Lung (tissue), 12 donors: ENCODE data around the gene CIART. TPM values are rescaled to one million over a fixed set of nuclear protein-coding genes. Genes with fewer than 3 reads are reported as not detected.

Experiments
- ATAC-seq: fragments of 200-7000 bp; cut with Tn5 transposase; one replicate; pipeline ENCODE4 v1.9.1; 2020; ENCODE audit warnings: moderate number of reproducible peaks; ENCODE audit not compliant: insufficient read depth, low FRiP score
- DNase-seq, 3 donors: peaks; one replicate each; pipeline ENCODE4 v3.0.0-alpha.2; 2013 to 2017
- H3K27ac ChIP-seq, 2 donors: one replicate each; pipeline ENCODE4 v1.5.1; 2013; ENCODE audit warnings: mild to moderate bottlenecking in 2 of 2, moderate library complexity in 2 of 2, control low read depth in 1 of 2, inconsistent platforms in 1 of 2, low read depth in 1 of 2, low read length in 1 of 2
- H3K27me3 ChIP-seq, 3 donors: one replicate each; pipeline ENCODE4 v1.5.1; 2013; ENCODE audit warnings: low read length in 2 of 3; ENCODE audit not compliant: control insufficient read depth in 3 of 3, insufficient read depth in 3 of 3
- H3K36me3 ChIP-seq, 4 donors: one replicate each; pipeline ENCODE4 v1.5.1; 2013; ENCODE audit warnings: low read length in 4 of 4, mild to moderate bottlenecking in 1 of 4, moderate library complexity in 1 of 4; ENCODE audit not compliant: control insufficient read depth in 4 of 4, insufficient read depth in 4 of 4
- H3K4me1 ChIP-seq, 5 donors: one replicate each; pipeline ENCODE4 v1.5.1; 2013; ENCODE audit warnings: low read length in 5 of 5, mild to moderate bottlenecking in 2 of 5, moderate library complexity in 1 of 5; ENCODE audit not compliant: control insufficient read depth in 5 of 5, insufficient read depth in 5 of 5
- H3K4me3 ChIP-seq: one replicate; pipeline ENCODE4 v1.5.1; 2013; ENCODE audit warnings: mild to moderate bottlenecking, control low read depth, moderate library complexity
- H3K9ac ChIP-seq, 2 donors: one replicate each; pipeline ENCODE4 v1.5.1; 2013; ENCODE audit warnings: low read length in 2 of 2, control low read depth in 1 of 2; ENCODE audit not compliant: insufficient read depth in 1 of 2
- H3K9me3 ChIP-seq, 4 donors: one replicate each; pipeline ENCODE4 v1.5.1; 2013; ENCODE audit warnings: low read length in 3 of 4, mild to moderate bottlenecking in 1 of 4, moderate library complexity in 1 of 4; ENCODE audit not compliant: control insufficient read depth in 4 of 4, insufficient read depth in 3 of 4
- WGBS, 2 donors: extraction: QIAGEN DNeasy Blood & Tissue Kit; methylation state at CpG; one replicate each; pipeline ENCODE4 v1.1.7; 2013; 5-methylcytosine and 5-hydroxymethylcytosine counted together
- polyA plus RNA-seq, 2 donors: library from polyadenylated mRNA; stranded (reverse); fragments of 200-250 nt; gene quantifications; one replicate each; pipeline ENCODE4 v1.2.1, GENCODE V29; 2013
- total RNA-seq, 2 donors: library from RNA; depleted of rRNA in 1 of 2; stranded (reverse); fragments of >200 nt in 1 of 2; gene quantifications; one replicate each; pipeline ENCODE4 v1.2.1, GENCODE V29; 2014 to 2021
- TF ChIP-seq, protein P1 (sequence below): IDR thresholded peaks from 2 replicates; pipeline ENCODE4 v1.5.1; 2012; ENCODE audit warnings: mild to moderate bottlenecking; ENCODE audit errors: control extremely low read depth, extremely low read depth
- donor health status: control.
- donor health status: control.
- donor health status: Bipolar disorder and iron deficiency.
- donor health status: healthy.
- donor health status: DM: yes; HTN: yes; CAD: no.

CIART gene
- total and polyA plus RNA-seq, 4 donors = 1.3 to 8.0 (median 4.9) TPM

DNA sequence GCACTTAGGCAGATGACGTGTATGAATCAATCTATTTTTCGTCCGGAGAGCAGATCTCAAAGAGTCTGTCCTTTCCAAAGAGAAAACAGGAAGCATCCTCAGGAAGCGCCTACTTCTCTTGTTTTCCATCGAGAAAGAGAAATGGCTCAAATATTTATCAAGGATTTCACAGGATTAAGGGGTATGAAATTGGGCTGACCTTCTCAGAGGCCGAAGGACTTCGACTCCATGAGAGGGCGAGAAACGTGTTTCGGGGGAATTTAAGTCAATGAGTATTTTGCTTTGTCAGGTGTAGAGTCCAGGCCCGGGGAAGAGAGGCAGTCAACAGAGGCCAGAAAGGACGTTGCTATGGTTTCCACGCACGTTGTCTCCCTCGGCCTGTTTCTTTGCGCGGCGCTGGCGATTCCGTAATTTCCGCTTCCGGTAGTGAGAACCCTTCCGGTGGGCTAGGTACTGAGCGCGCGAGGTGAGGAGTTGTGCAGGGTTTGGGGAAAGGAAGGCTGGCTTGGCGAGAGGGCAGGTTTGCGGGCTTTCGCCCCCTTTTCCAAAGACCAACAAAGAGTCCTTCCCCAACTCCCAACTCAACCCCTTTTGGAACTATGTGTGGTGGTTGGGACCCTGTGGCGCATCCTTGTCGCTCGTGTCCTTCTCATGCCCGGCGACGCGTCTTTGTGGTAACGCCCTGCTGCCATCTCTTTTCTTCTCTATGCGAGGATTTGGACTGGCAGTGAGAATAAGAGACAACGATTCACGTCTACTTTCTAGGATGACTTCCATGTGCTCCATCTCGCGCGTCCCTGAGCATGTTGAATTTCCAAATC is 11.3 kb downstream of the CIART start, which contains the start of gene MRPS21:
MRPS21 (plus strand) TSS at position 429 of the 821 bp plus-strand sequence. CDS start 506 bp downstream, outside the sequence.
- ATAC-seq = peak; percentile 95
- Histone ChIP-seq H3K27ac (peak within 1 kb of the TSS; percentile 75 to 87), H3K4me1 (peaks cover 0 to 7% (median 3%) of the 10 kb centered on the region in 5 donors), H3K36me3 (peaks cover 3 to 10% (median 6%) of the 10 kb centered on the region in 4 donors), H3K4me3 (peak within 1 kb of the TSS; percentile 61), H3K9me3 (no peaks in the 10 kb centered on the region), H3K27me3 (no peaks in the 10 kb centered on the region), H3K9ac (peak within 1 kb of the TSS; percentile 89 to 94)
- 3 to 5% methylated on average over 42 to 43 of the region's 43 CpGs for WGBS, 2 donors
- TF ChIP-seq, protein P1, sequence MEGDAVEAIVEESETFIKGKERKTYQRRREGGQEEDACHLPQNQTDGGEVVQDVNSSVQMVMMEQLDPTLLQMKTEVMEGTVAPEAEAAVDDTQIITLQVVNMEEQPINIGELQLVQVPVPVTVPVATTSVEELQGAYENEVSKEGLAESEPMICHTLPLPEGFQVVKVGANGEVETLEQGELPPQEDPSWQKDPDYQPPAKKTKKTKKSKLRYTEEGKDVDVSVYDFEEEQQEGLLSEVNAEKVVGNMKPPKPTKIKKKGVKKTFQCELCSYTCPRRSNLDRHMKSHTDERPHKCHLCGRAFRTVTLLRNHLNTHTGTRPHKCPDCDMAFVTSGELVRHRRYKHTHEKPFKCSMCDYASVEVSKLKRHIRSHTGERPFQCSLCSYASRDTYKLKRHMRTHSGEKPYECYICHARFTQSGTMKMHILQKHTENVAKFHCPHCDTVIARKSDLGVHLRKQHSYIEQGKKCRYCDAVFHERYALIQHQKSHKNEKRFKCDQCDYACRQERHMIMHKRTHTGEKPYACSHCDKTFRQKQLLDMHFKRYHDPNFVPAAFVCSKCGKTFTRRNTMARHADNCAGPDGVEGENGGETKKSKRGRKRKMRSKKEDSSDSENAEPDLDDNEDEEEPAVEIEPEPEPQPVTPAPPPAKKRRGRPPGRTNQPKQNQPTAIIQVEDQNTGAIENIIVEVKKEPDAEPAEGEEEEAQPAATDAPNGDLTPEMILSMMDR = no peak
- DNase-seq = peak; percentile 96 to 98 (median 97)

DNA sequence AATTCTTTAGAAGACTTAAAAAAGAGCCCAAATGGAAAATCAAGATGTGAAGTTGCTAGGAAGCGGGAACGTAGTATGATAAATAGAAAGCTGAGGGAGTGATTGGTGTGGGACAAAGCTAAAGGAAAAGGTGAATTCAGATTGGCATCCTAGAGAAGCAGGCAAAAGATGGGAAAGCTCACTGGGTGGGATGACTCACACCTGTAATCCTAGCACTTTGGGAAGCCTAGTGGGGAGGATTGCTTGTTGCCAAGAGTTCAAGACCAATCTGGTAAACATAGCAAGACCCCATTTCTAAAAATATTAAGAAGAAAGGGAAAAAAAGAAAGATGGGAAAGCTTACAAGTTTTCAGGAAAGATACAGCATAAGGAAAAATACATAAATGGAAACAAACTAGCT is 13.1 kb downstream of the CIART start:
- no peak overlapping the region for H3K27ac ChIP-seq
- ATAC-seq (no peak), DNase-seq (no peak)
- no peaks in the 10 kb centered on the region for H3K9me3 ChIP-seq
- TF ChIP-seq, protein P1 = no peak
- no peaks in the 10 kb centered on the region for H3K27me3 ChIP-seq
- 100% methylated on average over 2 of the region's 2 CpGs for WGBS, 2 donors
- peaks cover 5 to 10% (median 7%) of the 10 kb centered on the region in 4 donors for H3K36me3 ChIP-seq
- H3K9ac ChIP-seq = no peak overlapping the region
- peaks cover 0 to 7% (median 3%) of the 10 kb centered on the region in 5 donors for H3K4me1 ChIP-seq
- no peak overlapping the region for H3K4me3 ChIP-seq

DNA sequence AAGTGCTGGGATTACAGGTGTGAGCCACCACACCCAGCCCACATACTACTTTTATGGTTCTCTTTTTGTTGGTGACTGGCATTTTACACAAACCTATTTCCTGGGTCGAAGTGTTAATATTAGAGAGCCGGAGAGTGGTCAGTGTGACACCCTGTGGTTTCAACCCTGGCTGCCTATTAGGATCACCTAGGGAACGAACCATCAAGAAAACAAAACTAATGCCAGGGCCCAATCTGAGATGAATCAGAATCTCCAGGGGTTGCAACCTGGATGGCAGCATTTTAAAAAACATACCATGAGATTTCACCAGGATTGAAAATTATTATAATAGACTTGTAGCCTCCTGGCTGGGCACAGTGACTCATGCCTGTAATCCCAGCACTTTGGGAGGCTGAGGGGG is 17.4 kb downstream of the CIART start:
- H3K9me3 ChIP-seq = no peaks in the 10 kb centered on the region
- no peaks in the 10 kb centered on the region for H3K27me3 ChIP-seq
- ATAC-seq = no peak
- TF ChIP-seq, protein P1 = no peak
- no peak overlapping the region for H3K27ac ChIP-seq
- H3K36me3 ChIP-seq = peaks cover 16 to 30% (median 24%) of the 10 kb centered on the region in 4 donors
- DNase-seq = no peak
- H3K4me1 ChIP-seq = peaks cover 0 to under 1% (median 0%) of the 10 kb centered on the region in 5 donors
- no peak overlapping the region for H3K9ac ChIP-seq
- no peak overlapping the region for H3K4me3 ChIP-seq
- 96% methylated on average over 3 of the region's 3 CpGs for WGBS, 2 donors
